ENCODE measurements around the gene APAF1. TPM values are rescaled to one million over a fixed set of nuclear protein-coding genes. Genes with fewer than 3 reads are reported as not detected.

Gene APAF1
- total RNA-seq, 1 donor from 2014 or later = 49.2 TPM

DNA sequence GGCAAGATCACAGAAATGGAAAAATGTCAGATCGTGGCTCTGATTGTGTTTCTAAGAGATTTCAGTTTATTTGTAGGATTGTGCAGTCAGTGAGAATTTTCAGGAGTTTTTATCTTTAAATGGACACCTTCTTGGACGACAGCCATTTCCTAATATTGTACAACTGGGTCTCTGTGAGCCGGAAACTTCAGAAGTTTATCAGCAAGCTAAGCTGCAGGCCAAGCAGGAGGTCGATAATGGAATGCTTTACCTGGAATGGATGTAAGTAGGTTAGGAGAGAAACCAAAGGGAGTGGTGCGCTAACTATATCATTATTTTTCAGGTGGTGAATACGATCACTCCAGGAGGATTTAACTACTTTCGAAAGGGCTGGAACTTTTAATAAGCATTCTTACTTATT lies 26.4 kb downstream of the APAF1 start:
- DNase-seq (ENCODE audit: low read depth) (no peak), FAIRE-seq (no peak)
- Histone ChIP-seq H3K4me2 (ENCODE audit: low read length) (no peak overlapping the region), H3K4me3 (ENCODE audit: insufficient read depth, low read depth, low read length) (no peak overlapping the region), H3K27ac (ENCODE audit: low read depth, low read length) (no peak overlapping the region), H3K27me3 (ENCODE audit: insufficient read depth, low read length) (no peaks in the 10 kb centered on the region), H3K36me3 (ENCODE audit: insufficient read depth, low read length) (peaks cover 26% of the 10 kb centered on the region), H4K20me1 (ENCODE audit: insufficient read depth, low read length) (peaks cover 5% of the 10 kb centered on the region), H3K79me2 (ENCODE audit: insufficient read depth, low read length) (no peaks in the 10 kb centered on the region), H3K9ac (ENCODE audit: low read length) (no peak overlapping the region), H3K9me3 (ENCODE audit: insufficient read depth, low read depth, low read length) (no peaks in the 10 kb centered on the region), H2AFZ (ENCODE audit: low read depth, low read length) (no peak overlapping the region), H3K4me1 (ENCODE audit: insufficient read depth, low read length) (no peaks in the 10 kb centered on the region)
- H3K9me3 Mint-ChIP-seq (ENCODE audit: unreplicated experiment) = no peaks in the 10 kb centered on the region
- TF ChIP-seq, protein P1, sequence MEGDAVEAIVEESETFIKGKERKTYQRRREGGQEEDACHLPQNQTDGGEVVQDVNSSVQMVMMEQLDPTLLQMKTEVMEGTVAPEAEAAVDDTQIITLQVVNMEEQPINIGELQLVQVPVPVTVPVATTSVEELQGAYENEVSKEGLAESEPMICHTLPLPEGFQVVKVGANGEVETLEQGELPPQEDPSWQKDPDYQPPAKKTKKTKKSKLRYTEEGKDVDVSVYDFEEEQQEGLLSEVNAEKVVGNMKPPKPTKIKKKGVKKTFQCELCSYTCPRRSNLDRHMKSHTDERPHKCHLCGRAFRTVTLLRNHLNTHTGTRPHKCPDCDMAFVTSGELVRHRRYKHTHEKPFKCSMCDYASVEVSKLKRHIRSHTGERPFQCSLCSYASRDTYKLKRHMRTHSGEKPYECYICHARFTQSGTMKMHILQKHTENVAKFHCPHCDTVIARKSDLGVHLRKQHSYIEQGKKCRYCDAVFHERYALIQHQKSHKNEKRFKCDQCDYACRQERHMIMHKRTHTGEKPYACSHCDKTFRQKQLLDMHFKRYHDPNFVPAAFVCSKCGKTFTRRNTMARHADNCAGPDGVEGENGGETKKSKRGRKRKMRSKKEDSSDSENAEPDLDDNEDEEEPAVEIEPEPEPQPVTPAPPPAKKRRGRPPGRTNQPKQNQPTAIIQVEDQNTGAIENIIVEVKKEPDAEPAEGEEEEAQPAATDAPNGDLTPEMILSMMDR (IDR thresholded peaks at IDR 0.05; ENCODE audit: insufficient read depth, low read depth, low read length) = no peak
- no peak for TF ChIP-seq EZH2 (IDR thresholded peaks at IDR 0.05; ENCODE audit: insufficient read depth, low read length)
- no peaks in the 10 kb centered on the region for H3K4me1 Mint-ChIP-seq (ENCODE audit: low read depth, unreplicated experiment)
- H3K27ac Mint-ChIP-seq (ENCODE audit: unreplicated experiment) = no peak overlapping the region
- H3K27me3 Mint-ChIP-seq (ENCODE audit: low read depth, unreplicated experiment) = no peaks in the 10 kb centered on the region
- no peak overlapping the region for H3K4me3 Mint-ChIP-seq (ENCODE audit: unreplicated experiment)
- peaks cover 6% of the 10 kb centered on the region for H3K36me3 Mint-ChIP-seq (ENCODE audit: low read depth, unreplicated experiment)

DNA sequence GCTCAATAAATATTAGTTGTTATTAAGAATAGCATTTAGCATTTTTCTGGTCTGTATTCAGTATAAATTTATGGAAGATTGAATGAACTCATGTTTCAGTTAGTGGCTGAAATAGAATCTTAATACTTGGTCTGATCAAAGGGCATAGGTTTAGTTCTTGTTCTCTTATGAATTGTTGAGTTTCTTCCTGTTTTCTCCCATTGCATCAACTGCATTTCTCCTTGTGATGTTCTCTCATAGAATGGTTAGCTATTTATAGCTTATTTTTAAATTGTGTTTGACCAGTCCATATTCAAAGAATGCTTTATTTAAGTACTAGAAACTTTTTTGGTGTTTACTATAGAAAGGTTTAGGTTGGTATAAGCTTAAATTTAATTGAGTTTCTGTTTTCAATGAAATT lies 29.8 kb downstream of the APAF1 start:
- Histone ChIP-seq H3K9me3 (ENCODE audit: insufficient read depth, low read depth, low read length) (no peaks in the 10 kb centered on the region), H4K20me1 (ENCODE audit: insufficient read depth, low read length) (no peaks in the 10 kb centered on the region), H3K27me3 (ENCODE audit: insufficient read depth, low read length) (no peaks in the 10 kb centered on the region), H3K4me3 (ENCODE audit: insufficient read depth, low read depth, low read length) (no peak overlapping the region), H3K9ac (ENCODE audit: low read length) (no peak overlapping the region), H3K36me3 (ENCODE audit: insufficient read depth, low read length) (peaks cover 28% of the 10 kb centered on the region), H3K27ac (ENCODE audit: low read depth, low read length) (no peak overlapping the region), H3K4me2 (ENCODE audit: low read length) (no peak overlapping the region), H2AFZ (ENCODE audit: low read depth, low read length) (no peak overlapping the region), H3K79me2 (ENCODE audit: insufficient read depth, low read length) (no peaks in the 10 kb centered on the region), H3K4me1 (ENCODE audit: insufficient read depth, low read length) (no peaks in the 10 kb centered on the region)
- FAIRE-seq (peak; percentile 26), DNase-seq (ENCODE audit: low read depth) (no peak)
- no peaks in the 10 kb centered on the region for H3K4me1 Mint-ChIP-seq (ENCODE audit: low read depth, unreplicated experiment)
- H3K36me3 Mint-ChIP-seq (ENCODE audit: low read depth, unreplicated experiment) = no peaks in the 10 kb centered on the region
- H3K27ac Mint-ChIP-seq (ENCODE audit: unreplicated experiment) = no peak overlapping the region
- H3K4me3 Mint-ChIP-seq (ENCODE audit: unreplicated experiment) = no peak overlapping the region
- H3K27me3 Mint-ChIP-seq (ENCODE audit: low read depth, unreplicated experiment) = no peaks in the 10 kb centered on the region
- no peaks in the 10 kb centered on the region for H3K9me3 Mint-ChIP-seq (ENCODE audit: unreplicated experiment)
- TF ChIP-seq EZH2 (IDR thresholded peaks at IDR 0.05; ENCODE audit: insufficient read depth, low read length) = no peak
- TF ChIP-seq, protein P1 (IDR thresholded peaks at IDR 0.05; ENCODE audit: insufficient read depth, low read depth, low read length) = no peak

DNA sequence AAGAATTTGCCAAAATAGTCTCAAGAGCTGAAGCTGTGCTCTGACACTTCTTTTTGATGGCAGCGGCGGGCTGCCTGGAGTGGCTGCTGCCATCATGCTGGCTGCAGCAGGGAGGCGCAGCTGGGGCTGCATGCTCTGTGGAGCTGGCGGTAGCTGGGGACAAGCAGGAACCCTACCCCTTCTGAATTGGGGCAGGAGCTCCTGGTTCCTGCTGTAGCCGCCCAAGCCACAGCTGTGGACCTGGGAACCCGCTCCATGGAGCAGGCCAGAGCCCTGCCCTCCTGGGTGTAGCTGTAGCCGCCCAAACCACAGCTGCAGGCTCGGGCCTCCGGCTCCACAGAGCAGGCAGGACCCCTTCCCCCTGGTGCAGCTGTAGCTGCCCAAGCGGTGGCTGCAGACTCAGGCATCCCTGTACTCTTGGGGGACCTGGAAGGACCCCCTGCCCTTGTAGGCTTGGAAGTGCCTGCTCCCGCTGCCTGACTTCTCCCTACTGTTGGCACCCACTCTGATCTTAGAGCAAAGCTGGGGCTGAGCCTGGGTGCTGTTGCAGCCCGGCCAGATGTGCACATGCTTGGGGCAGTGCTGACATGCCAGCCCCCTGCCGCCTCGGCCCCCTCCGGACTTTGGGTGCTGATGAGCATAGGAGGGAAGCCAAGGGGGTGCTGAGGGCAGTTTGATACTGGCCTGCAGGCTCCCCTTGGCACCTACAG lies 33.3 kb downstream of the APAF1 start:
- Mint-ChIP-seq H3K36me3 (ENCODE audit: low read depth, unreplicated experiment) (peaks cover 5% of the 10 kb centered on the region), H3K4me3 (ENCODE audit: unreplicated experiment) (no peak overlapping the region), H3K27ac (ENCODE audit: unreplicated experiment) (no peak overlapping the region), H3K27me3 (ENCODE audit: low read depth, unreplicated experiment) (no peaks in the 10 kb centered on the region), H3K9me3 (ENCODE audit: unreplicated experiment) (no peaks in the 10 kb centered on the region), H3K4me1 (ENCODE audit: low read depth, unreplicated experiment) (peaks cover 6% of the 10 kb centered on the region)
- no peak overlapping the region for H3K4me3 ChIP-seq (ENCODE audit: insufficient read depth, low read depth, low read length)
- H3K9me3 ChIP-seq (ENCODE audit: insufficient read depth, low read depth, low read length) = no peaks in the 10 kb centered on the region
- no peak for TF ChIP-seq EZH2 (IDR thresholded peaks at IDR 0.05; ENCODE audit: insufficient read depth, low read length)
- no peak overlapping the region for H3K4me2 ChIP-seq (ENCODE audit: low read length)
- FAIRE-seq (no peak), DNase-seq (ENCODE audit: low read depth) (no peak)
- no peaks in the 10 kb centered on the region for H3K4me1 ChIP-seq (ENCODE audit: insufficient read depth, low read length)
- no peaks in the 10 kb centered on the region for H3K79me2 ChIP-seq (ENCODE audit: insufficient read depth, low read length)
- no peak overlapping the region for H2AFZ ChIP-seq (ENCODE audit: low read depth, low read length)
- H3K27ac ChIP-seq (ENCODE audit: low read depth, low read length) = no peak overlapping the region
- H3K27me3 ChIP-seq (ENCODE audit: insufficient read depth, low read length) = no peaks in the 10 kb centered on the region
- H4K20me1 ChIP-seq (ENCODE audit: insufficient read depth, low read length) = no peaks in the 10 kb centered on the region
- no peak overlapping the region for H3K9ac ChIP-seq (ENCODE audit: low read length)
- peaks cover 46% of the 10 kb centered on the region for H3K36me3 ChIP-seq (ENCODE audit: insufficient read depth, low read length)

Data from astrocyte (in vitro differentiated cells and primary cell).